Cardiac muscle cell (in vitro differentiated cells and primary cell): ENCODE data around the gene VEGFD. TPM values are rescaled to one million over a fixed set of nuclear protein-coding genes. Genes with fewer than 3 reads are reported as not detected.

Experiments
- DNase-seq, 2 donors: peaks; one replicate each; pipeline versions ENCODE4 v3.0.0 to v3.0.0-alpha.2; 2010 to 2017; ENCODE audit warnings: low read depth in 1 of 2, low spot score in 1 of 2
- H3K27ac ChIP-seq: fragments of 200-600 bp; sonication (generic); 2 replicates; pipeline ENCODE4 v1.5.1; 2016
- H3K27me3 ChIP-seq: fragments of 200-600 bp; sonication (generic); 2 replicates; pipeline ENCODE4 v1.6.0; 2016; ENCODE audit warnings: control low read depth
- H3K36me3 ChIP-seq: fragments of 200-600 bp; sonication (generic); 2 replicates; pipeline ENCODE4 v1.5.1; 2016; ENCODE audit warnings: control low read depth
- H3K4me1 ChIP-seq: fragments of 200-600 bp; sonication (generic); 2 replicates; pipeline ENCODE4 v1.8.1; 2017; ENCODE audit warnings: low read depth, mild to moderate bottlenecking, mixed run types
- H3K4me3 ChIP-seq: fragments of 200-600 bp; sonication (generic); 2 replicates; pipeline ENCODE4 v1.5.1; 2016; ENCODE audit warnings: mild to moderate bottlenecking
- H3K9me3 ChIP-seq: fragments of 200-600 bp; sonication (generic); 2 replicates; pipeline ENCODE4 v1.5.1; 2017; ENCODE audit warnings: low read depth, mild to moderate bottlenecking, control low read depth
- CTCF ChIP-seq: IDR thresholded peaks from 2 replicates; pipeline ENCODE4 v1.5.1; 2012; ENCODE audit warnings: low read depth, mild to moderate bottlenecking, low read length
- polyA plus RNA-seq: library from polyadenylated mRNA; unstranded; fragments of >200 nt; fragmentation: Nextera tagmentation; extraction: Ambion mirVana; gene quantifications from 2 replicates; pipeline ENCODE4 v1.2.1, GENCODE V29; 2016
- total RNA-seq: library from RNA; depleted of rRNA; stranded (reverse); fragments of >200 nt; gene quantifications from 2 replicates; pipeline ENCODE4 v1.2.3, GENCODE V29; 2016

The VEGFD gene
- total RNA-seq = 0.53 and 1.2 TPM in 2 replicates
- polyA plus RNA-seq = 2.1 TPM in 1 of 2 replicates, not detected in the other

- peaks cover 9% of the 10 kb centered on the region for H3K4me1 ChIP-seq
- no peak within 1 kb of the TSS for H3K4me3 ChIP-seq
- H3K27ac ChIP-seq = peak within 1 kb of the TSS; percentile 44
- no peaks in the 10 kb centered on the region for H3K36me3 ChIP-seq
- no peaks in the 10 kb centered on the region for H3K9me3 ChIP-seq
- H3K27me3 ChIP-seq = no peaks in the 10 kb centered on the region
- no peak for TF ChIP-seq CTCF
- peak; percentile 56 to 74 for DNase-seq
Measured at GRCh38 chrX:15384304-15384703, at the start of gene VEGFD. TSS of gene VEGFD (minus strand) at chrX:15384413. CDS start at chrX:15383946, 467 bp downstream.

- Histone ChIP-seq H3K36me3 (no peaks in the 10 kb centered on the region), H3K4me1 (no peaks in the 10 kb centered on the region), H3K27me3 (no peaks in the 10 kb centered on the region), H3K27ac (no peak overlapping the region), H3K4me3 (no peak overlapping the region), H3K9me3 (no peaks in the 10 kb centered on the region)
- DNase-seq = no peak
- TF ChIP-seq CTCF = no peak
Measured at GRCh38 chrX:15430584-15430983, 46.4 kb upstream of the VEGFD start.

- no peak for TF ChIP-seq CTCF
Measured at GRCh38 chrX:15430076-15430475, 45.9 kb upstream of the VEGFD start.

GRCh38 chrX:15425024-15425423 lies 40.8 kb upstream of the VEGFD start:
- Histone ChIP-seq H3K4me3 (no peak overlapping the region), H3K9me3 (no peaks in the 10 kb centered on the region), H3K36me3 (no peaks in the 10 kb centered on the region), H3K27me3 (no peaks in the 10 kb centered on the region), H3K4me1 (no peaks in the 10 kb centered on the region), H3K27ac (no peak overlapping the region)
- TF ChIP-seq CTCF = no peak
- no peak for DNase-seq

More at GRCh38 chrX:15430076-15430475, 45.9 kb upstream of the VEGFD start:
- no peak for DNase-seq
- no peaks in the 10 kb centered on the region for H3K36me3 ChIP-seq
- no peaks in the 10 kb centered on the region for H3K4me1 ChIP-seq
- no peaks in the 10 kb centered on the region for H3K9me3 ChIP-seq
- no peaks in the 10 kb centered on the region for H3K27me3 ChIP-seq
- H3K27ac ChIP-seq = no peak overlapping the region
- no peak overlapping the region for H3K4me3 ChIP-seq

GRCh38 chrX:15418707-15419181 lies 34.5 kb upstream of the VEGFD start:
- Histone ChIP-seq H3K36me3 (no peaks in the 10 kb centered on the region), H3K9me3 (no peaks in the 10 kb centered on the region), H3K4me3 (no peak overlapping the region), H3K27me3 (no peaks in the 10 kb centered on the region), H3K27ac (no peak overlapping the region), H3K4me1 (no peaks in the 10 kb centered on the region)
- TF ChIP-seq CTCF = no peak
- no peak for DNase-seq
